ENCODE measurements around the gene MPP3. TPM values are rescaled to one million over a fixed set of nuclear protein-coding genes. Genes with fewer than 3 reads are reported as not detected.

MPP3 gene
- total RNA-seq, 1 experiment from 2014 or later: 11.3 TPM

DNA sequence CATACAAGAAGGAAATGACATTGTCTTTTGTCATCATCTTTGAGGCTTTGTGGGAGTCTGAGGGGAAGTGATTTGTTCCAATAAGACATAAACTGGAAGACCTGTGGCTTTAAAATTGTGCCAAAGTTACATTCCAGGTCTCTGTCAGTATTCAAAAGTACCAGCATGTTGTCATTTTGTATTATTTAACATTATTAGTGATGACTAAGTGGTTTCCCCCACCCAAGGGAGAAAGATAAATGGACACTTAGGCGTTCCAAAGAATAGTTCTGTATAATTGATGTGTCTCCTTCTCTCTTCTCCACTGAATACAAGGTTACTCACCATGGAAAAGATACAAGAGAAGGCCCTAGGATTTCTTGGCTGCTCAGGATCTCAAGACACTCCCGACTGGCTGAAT lies 48.9 kb downstream of the MPP3 start:
- Mint-ChIP-seq H3K9me3 (no peaks in the 10 kb centered on the region), H3K27me3 (ENCODE audit: low read depth) (peaks cover 24% of the 10 kb centered on the region), H3K4me1 (peaks cover 15% of the 10 kb centered on the region), H3K36me3 (no peaks in the 10 kb centered on the region), H3K27ac (no peak overlapping the region), H3K4me3 (no peak overlapping the region)
- ChIA-PET POLR2A (no interaction called here), CTCF (interaction anchor here (2.2 kb wide), 1 partner anchor 62 kb away, joined by 7 read pairs; the partner anchor contains the start of gene CD300LG)
- TF ChIP-seq, protein P1, sequence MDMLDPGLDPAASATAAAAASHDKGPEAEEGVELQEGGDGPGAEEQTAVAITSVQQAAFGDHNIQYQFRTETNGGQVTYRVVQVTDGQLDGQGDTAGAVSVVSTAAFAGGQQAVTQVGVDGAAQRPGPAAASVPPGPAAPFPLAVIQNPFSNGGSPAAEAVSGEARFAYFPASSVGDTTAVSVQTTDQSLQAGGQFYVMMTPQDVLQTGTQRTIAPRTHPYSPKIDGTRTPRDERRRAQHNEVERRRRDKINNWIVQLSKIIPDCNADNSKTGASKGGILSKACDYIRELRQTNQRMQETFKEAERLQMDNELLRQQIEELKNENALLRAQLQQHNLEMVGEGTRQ (CRISPR knock-in tag; IDR thresholded peaks at IDR 0.05): no peak
- TF ChIP-seq TEAD1 (CRISPR knock-in tag; IDR thresholded peaks at IDR 0.05) (no peak), NR1H2 (CRISPR knock-in tag; IDR thresholded peaks at IDR 0.05) (no peak), ESRRA (CRISPR knock-in tag; IDR thresholded peaks at IDR 0.05; ENCODE audit: borderline replicate concordance) (no peak), TP53 (CRISPR knock-in tag; IDR thresholded peaks at IDR 0.05) (no peak), ZNF416 (CRISPR knock-in tag; IDR thresholded peaks at IDR 0.05) (no peak), IRF2 (CRISPR knock-in tag; IDR thresholded peaks at IDR 0.05; ENCODE audit: borderline replicate concordance, low read depth) (no peak), GRHL2 (CRISPR knock-in tag; IDR thresholded peaks at IDR 0.05; ENCODE audit: insufficient replicate concordance, severe bottlenecking) (no peak), MYBL2 (CRISPR knock-in tag; IDR thresholded peaks at IDR 0.05) (no peak)
- TF ChIP-seq, protein P2, sequence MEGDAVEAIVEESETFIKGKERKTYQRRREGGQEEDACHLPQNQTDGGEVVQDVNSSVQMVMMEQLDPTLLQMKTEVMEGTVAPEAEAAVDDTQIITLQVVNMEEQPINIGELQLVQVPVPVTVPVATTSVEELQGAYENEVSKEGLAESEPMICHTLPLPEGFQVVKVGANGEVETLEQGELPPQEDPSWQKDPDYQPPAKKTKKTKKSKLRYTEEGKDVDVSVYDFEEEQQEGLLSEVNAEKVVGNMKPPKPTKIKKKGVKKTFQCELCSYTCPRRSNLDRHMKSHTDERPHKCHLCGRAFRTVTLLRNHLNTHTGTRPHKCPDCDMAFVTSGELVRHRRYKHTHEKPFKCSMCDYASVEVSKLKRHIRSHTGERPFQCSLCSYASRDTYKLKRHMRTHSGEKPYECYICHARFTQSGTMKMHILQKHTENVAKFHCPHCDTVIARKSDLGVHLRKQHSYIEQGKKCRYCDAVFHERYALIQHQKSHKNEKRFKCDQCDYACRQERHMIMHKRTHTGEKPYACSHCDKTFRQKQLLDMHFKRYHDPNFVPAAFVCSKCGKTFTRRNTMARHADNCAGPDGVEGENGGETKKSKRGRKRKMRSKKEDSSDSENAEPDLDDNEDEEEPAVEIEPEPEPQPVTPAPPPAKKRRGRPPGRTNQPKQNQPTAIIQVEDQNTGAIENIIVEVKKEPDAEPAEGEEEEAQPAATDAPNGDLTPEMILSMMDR (IDR thresholded peaks at IDR 0.05): no peak
- TF ChIP-seq, protein P3, sequence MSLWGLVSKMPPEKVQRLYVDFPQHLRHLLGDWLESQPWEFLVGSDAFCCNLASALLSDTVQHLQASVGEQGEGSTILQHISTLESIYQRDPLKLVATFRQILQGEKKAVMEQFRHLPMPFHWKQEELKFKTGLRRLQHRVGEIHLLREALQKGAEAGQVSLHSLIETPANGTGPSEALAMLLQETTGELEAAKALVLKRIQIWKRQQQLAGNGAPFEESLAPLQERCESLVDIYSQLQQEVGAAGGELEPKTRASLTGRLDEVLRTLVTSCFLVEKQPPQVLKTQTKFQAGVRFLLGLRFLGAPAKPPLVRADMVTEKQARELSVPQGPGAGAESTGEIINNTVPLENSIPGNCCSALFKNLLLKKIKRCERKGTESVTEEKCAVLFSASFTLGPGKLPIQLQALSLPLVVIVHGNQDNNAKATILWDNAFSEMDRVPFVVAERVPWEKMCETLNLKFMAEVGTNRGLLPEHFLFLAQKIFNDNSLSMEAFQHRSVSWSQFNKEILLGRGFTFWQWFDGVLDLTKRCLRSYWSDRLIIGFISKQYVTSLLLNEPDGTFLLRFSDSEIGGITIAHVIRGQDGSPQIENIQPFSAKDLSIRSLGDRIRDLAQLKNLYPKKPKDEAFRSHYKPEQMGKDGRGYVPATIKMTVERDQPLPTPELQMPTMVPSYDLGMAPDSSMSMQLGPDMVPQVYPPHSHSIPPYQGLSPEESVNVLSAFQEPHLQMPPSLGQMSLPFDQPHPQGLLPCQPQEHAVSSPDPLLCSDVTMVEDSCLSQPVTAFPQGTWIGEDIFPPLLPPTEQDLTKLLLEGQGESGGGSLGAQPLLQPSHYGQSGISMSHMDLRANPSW (CRISPR knock-in tag; conservative IDR thresholded peaks at IDR 0.05; ENCODE audit: low read depth): no peak
- TF ChIP-seq, protein P4, sequence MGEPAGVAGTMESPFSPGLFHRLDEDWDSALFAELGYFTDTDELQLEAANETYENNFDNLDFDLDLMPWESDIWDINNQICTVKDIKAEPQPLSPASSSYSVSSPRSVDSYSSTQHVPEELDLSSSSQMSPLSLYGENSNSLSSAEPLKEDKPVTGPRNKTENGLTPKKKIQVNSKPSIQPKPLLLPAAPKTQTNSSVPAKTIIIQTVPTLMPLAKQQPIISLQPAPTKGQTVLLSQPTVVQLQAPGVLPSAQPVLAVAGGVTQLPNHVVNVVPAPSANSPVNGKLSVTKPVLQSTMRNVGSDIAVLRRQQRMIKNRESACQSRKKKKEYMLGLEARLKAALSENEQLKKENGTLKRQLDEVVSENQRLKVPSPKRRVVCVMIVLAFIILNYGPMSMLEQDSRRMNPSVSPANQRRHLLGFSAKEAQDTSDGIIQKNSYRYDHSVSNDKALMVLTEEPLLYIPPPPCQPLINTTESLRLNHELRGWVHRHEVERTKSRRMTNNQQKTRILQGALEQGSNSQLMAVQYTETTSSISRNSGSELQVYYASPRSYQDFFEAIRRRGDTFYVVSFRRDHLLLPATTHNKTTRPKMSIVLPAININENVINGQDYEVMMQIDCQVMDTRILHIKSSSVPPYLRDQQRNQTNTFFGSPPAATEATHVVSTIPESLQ (CRISPR knock-in tag; IDR thresholded peaks at IDR 0.05): no peak
- DNase-seq (ENCODE audit: low spot score) (no peak), ATAC-seq (no peak)

DNA sequence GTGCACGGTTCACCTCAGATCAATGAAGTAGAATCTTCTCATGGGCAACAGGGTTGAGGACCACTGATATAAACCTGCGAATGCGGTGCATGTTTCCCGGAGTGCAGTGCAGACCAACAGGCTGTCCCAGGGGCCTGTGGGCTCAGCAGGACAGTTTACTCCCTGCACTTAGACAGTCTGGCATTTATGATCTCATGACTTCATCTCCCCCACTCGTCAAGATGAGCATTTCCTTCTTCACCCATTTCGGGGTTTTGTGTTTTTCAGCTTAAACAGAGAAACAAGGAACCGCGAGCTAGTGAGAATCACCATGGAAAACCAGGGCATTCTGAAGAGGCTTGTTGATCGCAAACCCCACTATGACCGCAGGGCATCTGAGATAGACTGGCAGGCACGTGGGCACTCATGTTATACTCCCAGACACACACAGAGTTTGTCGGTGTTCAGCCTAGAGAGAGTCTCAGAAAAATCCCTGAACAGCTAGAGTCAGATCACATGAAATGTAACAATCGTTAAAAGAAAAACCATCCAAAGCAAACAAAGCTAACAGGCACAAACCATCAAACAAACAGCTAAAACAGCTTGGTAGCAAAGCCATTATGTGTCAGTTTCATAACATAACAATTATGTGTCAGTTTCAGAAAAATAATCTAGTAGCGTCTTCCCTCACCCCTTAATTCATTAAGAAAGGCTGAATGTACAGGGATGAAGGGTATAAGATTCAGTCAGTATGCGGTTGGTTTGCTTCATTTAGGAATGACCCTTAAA lies 49.8 kb downstream of the MPP3 start:
- DNase-seq (ENCODE audit: low spot score) (no peak), ATAC-seq (no peak)
- no peak overlapping the region for H3K27ac Mint-ChIP-seq
- H3K4me1 Mint-ChIP-seq: peaks cover 15% of the 10 kb centered on the region
- H3K27me3 Mint-ChIP-seq (ENCODE audit: low read depth): peaks cover 24% of the 10 kb centered on the region
- ChIA-PET POLR2A (no interaction called here), CTCF (no interaction called here)
- no peak overlapping the region for H3K4me3 Mint-ChIP-seq
- no peaks in the 10 kb centered on the region for H3K36me3 Mint-ChIP-seq
- no peaks in the 10 kb centered on the region for H3K9me3 Mint-ChIP-seq
- TF ChIP-seq ZNF671 (CRISPR knock-in tag; IDR thresholded peaks at IDR 0.05) (no peak), ZBTB21 (CRISPR knock-in tag; IDR thresholded peaks at IDR 0.05; ENCODE audit: borderline replicate concordance) (no peak), NR2C2 (CRISPR knock-in tag; IDR thresholded peaks at IDR 0.05) (no peak), FOXK1 (CRISPR knock-in tag; IDR thresholded peaks at IDR 0.05) (no peak), RELA (CRISPR knock-in tag; IDR thresholded peaks at IDR 0.05; ENCODE audit: borderline replicate concordance) (no peak), ZNF232 (CRISPR knock-in tag; IDR thresholded peaks at IDR 0.05) (no peak), SMAD3 (CRISPR knock-in tag; IDR thresholded peaks at IDR 0.05; ENCODE audit: borderline replicate concordance) (no peak), PRRX2 (CRISPR knock-in tag; IDR thresholded peaks at IDR 0.05) (no peak), GRHL2 (CRISPR knock-in tag; IDR thresholded peaks at IDR 0.05; ENCODE audit: insufficient replicate concordance, severe bottlenecking) (no peak), ZNF396 (CRISPR knock-in tag; IDR thresholded peaks at IDR 0.05; ENCODE audit: borderline replicate concordance) (no peak), NFATC4 (CRISPR knock-in tag; IDR thresholded peaks at IDR 0.05) (no peak)
- TF ChIP-seq, protein P5, sequence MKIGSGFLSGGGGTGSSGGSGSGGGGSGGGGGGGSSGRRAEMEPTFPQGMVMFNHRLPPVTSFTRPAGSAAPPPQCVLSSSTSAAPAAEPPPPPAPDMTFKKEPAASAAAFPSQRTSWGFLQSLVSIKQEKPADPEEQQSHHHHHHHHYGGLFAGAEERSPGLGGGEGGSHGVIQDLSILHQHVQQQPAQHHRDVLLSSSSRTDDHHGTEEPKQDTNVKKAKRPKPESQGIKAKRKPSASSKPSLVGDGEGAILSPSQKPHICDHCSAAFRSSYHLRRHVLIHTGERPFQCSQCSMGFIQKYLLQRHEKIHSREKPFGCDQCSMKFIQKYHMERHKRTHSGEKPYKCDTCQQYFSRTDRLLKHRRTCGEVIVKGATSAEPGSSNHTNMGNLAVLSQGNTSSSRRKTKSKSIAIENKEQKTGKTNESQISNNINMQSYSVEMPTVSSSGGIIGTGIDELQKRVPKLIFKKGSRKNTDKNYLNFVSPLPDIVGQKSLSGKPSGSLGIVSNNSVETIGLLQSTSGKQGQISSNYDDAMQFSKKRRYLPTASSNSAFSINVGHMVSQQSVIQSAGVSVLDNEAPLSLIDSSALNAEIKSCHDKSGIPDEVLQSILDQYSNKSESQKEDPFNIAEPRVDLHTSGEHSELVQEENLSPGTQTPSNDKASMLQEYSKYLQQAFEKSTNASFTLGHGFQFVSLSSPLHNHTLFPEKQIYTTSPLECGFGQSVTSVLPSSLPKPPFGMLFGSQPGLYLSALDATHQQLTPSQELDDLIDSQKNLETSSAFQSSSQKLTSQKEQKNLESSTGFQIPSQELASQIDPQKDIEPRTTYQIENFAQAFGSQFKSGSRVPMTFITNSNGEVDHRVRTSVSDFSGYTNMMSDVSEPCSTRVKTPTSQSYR (CRISPR knock-in tag; IDR thresholded peaks at IDR 0.05): no peak
- TF ChIP-seq, protein P6, sequence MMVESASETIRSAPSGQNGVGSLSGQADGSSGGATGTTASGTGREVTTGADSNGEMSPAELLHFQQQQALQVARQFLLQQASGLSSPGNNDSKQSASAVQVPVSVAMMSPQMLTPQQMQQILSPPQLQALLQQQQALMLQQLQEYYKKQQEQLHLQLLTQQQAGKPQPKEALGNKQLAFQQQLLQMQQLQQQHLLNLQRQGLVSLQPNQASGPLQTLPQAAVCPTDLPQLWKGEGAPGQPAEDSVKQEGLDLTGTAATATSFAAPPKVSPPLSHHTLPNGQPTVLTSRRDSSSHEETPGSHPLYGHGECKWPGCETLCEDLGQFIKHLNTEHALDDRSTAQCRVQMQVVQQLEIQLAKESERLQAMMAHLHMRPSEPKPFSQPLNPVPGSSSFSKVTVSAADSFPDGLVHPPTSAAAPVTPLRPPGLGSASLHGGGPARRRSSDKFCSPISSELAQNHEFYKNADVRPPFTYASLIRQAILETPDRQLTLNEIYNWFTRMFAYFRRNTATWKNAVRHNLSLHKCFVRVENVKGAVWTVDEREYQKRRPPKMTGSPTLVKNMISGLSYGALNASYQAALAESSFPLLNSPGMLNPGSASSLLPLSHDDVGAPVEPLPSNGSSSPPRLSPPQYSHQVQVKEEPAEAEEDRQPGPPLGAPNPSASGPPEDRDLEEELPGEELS (CRISPR knock-in tag; IDR thresholded peaks at IDR 0.05): no peak
